SK-N-SH (cell line): Measurements from ENCODE around the gene NPFFR1. TPM values are rescaled to one million over a fixed set of nuclear protein-coding genes. Genes with fewer than 3 reads are reported as not detected.

Experiments
- CTCF ChIA-PET: fragments of 300-600, 350-600 bp; formaldehyde crosslinking; extraction: SDS; loops from one replicate; lab custom pipeline; 2021; lab: Yijun Ruan, JAX
- POLR2A ChIA-PET: fragments of 350-600 bp; sonication (Branson Sonifier 250); formaldehyde crosslinking; extraction: SDS; loops from one replicate; lab custom pipeline; 2020; ENCODE audit warnings: antibody characterized with exemption, inconsistent platforms; lab: Yijun Ruan, JAX
- DNase-seq: peaks from one replicate; pipeline ENCODE4 v3.0.0; 2012
- H2AFZ ChIP-seq: fragments of 200-600 bp; sonication (generic); 2 replicates; pipeline ENCODE4 v1.8.1; 2016; ENCODE audit warnings: antibody characterized with exemption, mild to moderate bottlenecking, low read depth
- H3F3A ChIP-seq: fragments of 200-600 bp; sonication (generic); replicated peaks from 2 replicates; pipeline ENCODE3; 2016; ENCODE audit warnings: antibody characterized with exemption, mild to moderate bottlenecking; ENCODE audit not compliant: insufficient read depth
- H3K27ac ChIP-seq, 2 experiments: fragments of 200-500 bp in 1 of 2; fragments of 200-600 bp in 1 of 2; sonication (Bioruptor generic) in 1 of 2; sonication (generic), shearing (Covaris generic) in 1 of 2; 2 replicates each; pipeline versions ENCODE4 v1.5.1 to v1.6.1; 2014 to 2016; ENCODE audit warnings: low read depth in 2 of 2, inconsistent platforms in 1 of 2, low read length in 1 of 2, mild to moderate bottlenecking in 1 of 2, mixed read lengths in 1 of 2
- H3K27me3 ChIP-seq: fragments of 200-600 bp; sonication (generic), shearing (Covaris generic); 2 replicates; pipeline ENCODE4 v1.6.1; 2016; ENCODE audit warnings: mixed run types; ENCODE audit not compliant: insufficient read depth
- H3K36me3 ChIP-seq, 2 experiments: fragments of 200-500 bp in 1 of 2; fragments of 200-600 bp in 1 of 2; sonication (Bioruptor generic) in 1 of 2; sonication (generic) in 1 of 2; replicated peaks in 1 of 2; 2 replicates each; pipeline versions ENCODE3 to v1.5.1; 2014 to 2016; ENCODE audit warnings: low read length in 1 of 2, mild to moderate bottlenecking in 1 of 2; ENCODE audit not compliant: insufficient read depth in 2 of 2, control insufficient read depth in 1 of 2
- H3K4me1 ChIP-seq, 2 experiments: fragments of 200-500 bp in 1 of 2; fragments of 200-600 bp in 1 of 2; sonication (Bioruptor generic) in 1 of 2; sonication (generic), shearing (Covaris generic) in 1 of 2; 2 replicates each; pipeline versions ENCODE4 v1.5.1 to v1.6.1; 2014 to 2016; ENCODE audit warnings: low read depth in 1 of 2, low read length in 1 of 2, mixed run types in 1 of 2; ENCODE audit not compliant: insufficient read depth in 2 of 2, control insufficient read depth in 1 of 2
- H3K4me2 ChIP-seq: fragments of 200-600 bp; sonication (generic), shearing (Covaris generic); 2 replicates; pipeline ENCODE4 v1.6.1; 2017; ENCODE audit warnings: mixed run types
- H3K4me3 ChIP-seq, 2 experiments: fragments of 200-500 bp in 1 of 2; fragments of 200-600 bp in 1 of 2; sonication (Bioruptor generic) in 1 of 2; sonication (generic), shearing (Covaris generic) in 1 of 2; 2 replicates each; pipeline versions ENCODE4 v1.5.1 to v1.8.1; 2014 to 2016; ENCODE audit warnings: low read depth in 2 of 2, inconsistent platforms in 1 of 2, low read length in 1 of 2, mild to moderate bottlenecking in 1 of 2, mixed read lengths in 1 of 2, moderate library complexity in 1 of 2
- H3K79me2 ChIP-seq: fragments of 200-600 bp; sonication (generic); 2 replicates; pipeline ENCODE4 v1.8.1; 2017; ENCODE audit warnings: mild to moderate bottlenecking; ENCODE audit not compliant: insufficient read depth
- H3K9ac ChIP-seq: fragments of 200-600 bp; sonication (generic); 2 replicates; pipeline ENCODE4 v1.6.1; 2017; ENCODE audit warnings: mixed run types
- H3K9me2 ChIP-seq: fragments of 200-600 bp; sonication (generic); 2 replicates; pipeline ENCODE4 v1.6.1; 2017; ENCODE audit warnings: mixed run types
- H3K9me3 ChIP-seq: fragments of 200-600 bp; sonication (generic); 2 replicates; pipeline ENCODE4 v1.6.1; 2017; ENCODE audit warnings: mixed run types, mild to moderate bottlenecking, moderate library complexity
- H4K20me1 ChIP-seq: fragments of 200-600 bp; sonication (generic); 2 replicates; pipeline ENCODE4 v1.6.1; 2017; ENCODE audit warnings: mild to moderate bottlenecking, mixed run types; ENCODE audit not compliant: insufficient read depth
- CHD2 ChIP-seq: fragments of 150-350 bp; IDR thresholded peaks from 2 replicates; pipeline ENCODE4 v1.6.1; 2018; ENCODE audit warnings: low read length; ENCODE audit not compliant: partially characterized antibody
- ELF1 ChIP-seq: IDR thresholded peaks from 2 replicates; pipeline ENCODE4 v1.4.0; 2012
- EP300 ChIP-seq, 2 experiments: IDR thresholded peaks; 2 replicates each; pipeline versions ENCODE4 v1.4.0 to v1.6.1; 2012; ENCODE audit warnings: borderline replicate concordance in 1 of 2, low read depth in 1 of 2, low read length in 1 of 2
- FOSL2 ChIP-seq: IDR thresholded peaks from 2 replicates; pipeline ENCODE4 v1.4.0; 2012; ENCODE audit warnings: low read depth, mild to moderate bottlenecking, moderate library complexity, borderline replicate concordance
- FOXM1 ChIP-seq: IDR thresholded peaks from 2 replicates; pipeline ENCODE4 v1.4.0; 2012; ENCODE audit warnings: low read depth, mild to moderate bottlenecking
- GABPA ChIP-seq: IDR thresholded peaks from 2 replicates; pipeline ENCODE4 v1.4.0; 2012; ENCODE audit warnings: low read depth, mild to moderate bottlenecking
- MXI1 ChIP-seq: IDR thresholded peaks from 2 replicates; pipeline ENCODE4 v1.6.1; 2012; ENCODE audit warnings: mild to moderate bottlenecking, low read depth, low read length, improper control_type of control experiment
- POLR2AphosphoS5 ChIP-seq: IDR thresholded peaks from 2 replicates; pipeline ENCODE4 v1.6.1; 2012; ENCODE audit warnings: low read depth, low read length
- RAD21 ChIP-seq: IDR thresholded peaks from 2 replicates; pipeline ENCODE4 v1.6.1; 2012; ENCODE audit warnings: mild to moderate bottlenecking, low read length
- RCOR1 ChIP-seq: fragments of 150-350 bp; IDR thresholded peaks from 2 replicates; pipeline ENCODE4 v1.6.1; 2017; ENCODE audit warnings: antibody characterized with exemption, low read length
- RXRA ChIP-seq: IDR thresholded peaks from 2 replicates; pipeline ENCODE4 v1.4.0; 2012; ENCODE audit warnings: low read depth, mild to moderate bottlenecking, borderline replicate concordance
- SIN3A ChIP-seq: IDR thresholded peaks from 2 replicates; pipeline ENCODE4 v1.6.1; 2012; ENCODE audit warnings: low read depth, mild to moderate bottlenecking, low read length, moderate library complexity, borderline replicate concordance
- SMC3 ChIP-seq: IDR thresholded peaks from 2 replicates; pipeline ENCODE4 v1.6.1; 2012; ENCODE audit warnings: low read depth, low read length, improper control_type of control experiment
- TCF12 ChIP-seq: IDR thresholded peaks from 2 replicates; pipeline ENCODE4 v1.4.0; 2012
- TEAD4 ChIP-seq: IDR thresholded peaks from 2 replicates; pipeline ENCODE4 v1.4.0; 2012; ENCODE audit warnings: mild to moderate bottlenecking, borderline replicate concordance; ENCODE audit not compliant: insufficient read depth
- WGBS: methylation state at CpG from one replicate; pipeline ENCODE4 v1.1.6; 2017; ENCODE audit warnings: low lambda C conversion rate; 5-methylcytosine and 5-hydroxymethylcytosine counted together
- polyA plus RNA-seq, 3 experiments: library from polyadenylated mRNA; depleted of rRNA; stranded (reverse); fragments of >200 nt; gene quantifications; 2 replicates each; pipeline ENCODE4 v1.2.3, GENCODE V29; 2012
- TF ChIP-seq, protein P1 (sequence below): IDR thresholded peaks from 2 replicates; pipeline ENCODE4 v1.4.0; 2012; ENCODE audit warnings: low read depth, borderline replicate concordance
- TF ChIP-seq, protein P2 (sequence below): fragments of 200-600 bp; sonication (generic); IDR thresholded peaks from 2 replicates; pipeline ENCODE4 v1.6.1; 2017; ENCODE audit warnings: antibody characterized with exemption, mild to moderate bottlenecking, moderate library complexity
- TF ChIP-seq, protein P3 (sequence below): fragments of 150-350 bp; IDR thresholded peaks from 2 replicates; pipeline ENCODE4 v1.6.1; 2016; ENCODE audit warnings: mild to moderate bottlenecking, low read depth, low read length
- TF ChIP-seq, protein P4 (sequence below): IDR thresholded peaks from 2 replicates; pipeline ENCODE4 v1.4.0; 2012; ENCODE audit warnings: low read depth, borderline replicate concordance

The NPFFR1 gene
- polyA plus RNA-seq, 1 of the 3 experiments (the other 2 are of a cell fraction), result not detected

DNA sequence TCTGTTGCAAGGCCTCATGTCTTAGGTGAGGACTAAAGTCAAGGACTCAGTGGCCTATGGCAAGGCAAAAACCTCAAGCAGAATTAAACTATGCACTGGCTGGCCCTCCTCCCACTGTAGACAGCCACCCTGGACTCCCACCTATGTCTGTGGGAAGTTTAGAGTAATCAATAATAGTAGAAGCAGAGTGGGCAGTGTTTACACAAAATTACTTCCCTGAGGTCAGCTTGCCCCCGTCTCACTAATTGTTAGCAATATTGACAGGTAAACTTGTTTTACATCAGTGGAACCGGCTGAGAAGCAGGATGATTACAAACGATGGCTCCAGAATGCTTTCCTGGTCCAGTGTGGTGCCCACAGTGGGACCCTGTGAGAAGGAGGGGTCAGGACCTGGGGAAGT, 27.9 kb upstream of the NPFFR1 start:
- Histone ChIP-seq H3K79me2 (no peaks in the 10 kb centered on the region), H3K27ac (no peak overlapping the region), H3F3A (no peaks in the 10 kb centered on the region), H3K27me3 (no peaks in the 10 kb centered on the region), H3K4me1 (0 out of 4 replicates have a peak, but pooled peaks cover 0 to 5% of the 10 kb centered on the region in 2 experiments), H3K9ac (no peak overlapping the region), H3K4me2 (no peak overlapping the region), H3K9me3 (no peaks in the 10 kb centered on the region), H4K20me1 (no peaks in the 10 kb centered on the region), H3K36me3 (no peaks in the 10 kb centered on the region), H3K4me3 (no peak overlapping the region), H2AFZ (no peak overlapping the region), H3K9me2 (no peaks in the 10 kb centered on the region)
- 90% methylated on average over 3 of the region's 3 CpGs for WGBS
- ChIA-PET POLR2A (no interaction called here), CTCF (no interaction called here)
- no peak for DNase-seq
- TF ChIP-seq CHD2 (no peak), SMC3 (no peak), RCOR1 (no peak), FOXM1 (no peak), TCF12 (no peak), GABPA (no peak), SIN3A (no peak), EP300 (IDR thresholded peaks at IDR 0.05; ENCODE audit: borderline replicate concordance in 1 of 2, low read depth in 1 of 2, low read length in 1 of 2) (no peak), ELF1 (no peak), RAD21 (no peak), MXI1 (no peak), POLR2AphosphoS5 (no peak), TEAD4 (no peak), RXRA (no peak), FOSL2 (no peak)
- TF ChIP-seq, protein P1, sequence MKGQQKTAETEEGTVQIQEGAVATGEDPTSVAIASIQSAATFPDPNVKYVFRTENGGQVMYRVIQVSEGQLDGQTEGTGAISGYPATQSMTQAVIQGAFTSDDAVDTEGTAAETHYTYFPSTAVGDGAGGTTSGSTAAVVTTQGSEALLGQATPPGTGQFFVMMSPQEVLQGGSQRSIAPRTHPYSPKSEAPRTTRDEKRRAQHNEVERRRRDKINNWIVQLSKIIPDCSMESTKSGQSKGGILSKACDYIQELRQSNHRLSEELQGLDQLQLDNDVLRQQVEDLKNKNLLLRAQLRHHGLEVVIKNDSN, result no peak
- TF ChIP-seq, protein P2, sequence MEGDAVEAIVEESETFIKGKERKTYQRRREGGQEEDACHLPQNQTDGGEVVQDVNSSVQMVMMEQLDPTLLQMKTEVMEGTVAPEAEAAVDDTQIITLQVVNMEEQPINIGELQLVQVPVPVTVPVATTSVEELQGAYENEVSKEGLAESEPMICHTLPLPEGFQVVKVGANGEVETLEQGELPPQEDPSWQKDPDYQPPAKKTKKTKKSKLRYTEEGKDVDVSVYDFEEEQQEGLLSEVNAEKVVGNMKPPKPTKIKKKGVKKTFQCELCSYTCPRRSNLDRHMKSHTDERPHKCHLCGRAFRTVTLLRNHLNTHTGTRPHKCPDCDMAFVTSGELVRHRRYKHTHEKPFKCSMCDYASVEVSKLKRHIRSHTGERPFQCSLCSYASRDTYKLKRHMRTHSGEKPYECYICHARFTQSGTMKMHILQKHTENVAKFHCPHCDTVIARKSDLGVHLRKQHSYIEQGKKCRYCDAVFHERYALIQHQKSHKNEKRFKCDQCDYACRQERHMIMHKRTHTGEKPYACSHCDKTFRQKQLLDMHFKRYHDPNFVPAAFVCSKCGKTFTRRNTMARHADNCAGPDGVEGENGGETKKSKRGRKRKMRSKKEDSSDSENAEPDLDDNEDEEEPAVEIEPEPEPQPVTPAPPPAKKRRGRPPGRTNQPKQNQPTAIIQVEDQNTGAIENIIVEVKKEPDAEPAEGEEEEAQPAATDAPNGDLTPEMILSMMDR, result no peak
- TF ChIP-seq, protein P3, sequence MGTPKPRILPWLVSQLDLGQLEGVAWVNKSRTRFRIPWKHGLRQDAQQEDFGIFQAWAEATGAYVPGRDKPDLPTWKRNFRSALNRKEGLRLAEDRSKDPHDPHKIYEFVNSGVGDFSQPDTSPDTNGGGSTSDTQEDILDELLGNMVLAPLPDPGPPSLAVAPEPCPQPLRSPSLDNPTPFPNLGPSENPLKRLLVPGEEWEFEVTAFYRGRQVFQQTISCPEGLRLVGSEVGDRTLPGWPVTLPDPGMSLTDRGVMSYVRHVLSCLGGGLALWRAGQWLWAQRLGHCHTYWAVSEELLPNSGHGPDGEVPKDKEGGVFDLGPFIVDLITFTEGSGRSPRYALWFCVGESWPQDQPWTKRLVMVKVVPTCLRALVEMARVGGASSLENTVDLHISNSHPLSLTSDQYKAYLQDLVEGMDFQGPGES, result no peak
- TF ChIP-seq, protein P4, sequence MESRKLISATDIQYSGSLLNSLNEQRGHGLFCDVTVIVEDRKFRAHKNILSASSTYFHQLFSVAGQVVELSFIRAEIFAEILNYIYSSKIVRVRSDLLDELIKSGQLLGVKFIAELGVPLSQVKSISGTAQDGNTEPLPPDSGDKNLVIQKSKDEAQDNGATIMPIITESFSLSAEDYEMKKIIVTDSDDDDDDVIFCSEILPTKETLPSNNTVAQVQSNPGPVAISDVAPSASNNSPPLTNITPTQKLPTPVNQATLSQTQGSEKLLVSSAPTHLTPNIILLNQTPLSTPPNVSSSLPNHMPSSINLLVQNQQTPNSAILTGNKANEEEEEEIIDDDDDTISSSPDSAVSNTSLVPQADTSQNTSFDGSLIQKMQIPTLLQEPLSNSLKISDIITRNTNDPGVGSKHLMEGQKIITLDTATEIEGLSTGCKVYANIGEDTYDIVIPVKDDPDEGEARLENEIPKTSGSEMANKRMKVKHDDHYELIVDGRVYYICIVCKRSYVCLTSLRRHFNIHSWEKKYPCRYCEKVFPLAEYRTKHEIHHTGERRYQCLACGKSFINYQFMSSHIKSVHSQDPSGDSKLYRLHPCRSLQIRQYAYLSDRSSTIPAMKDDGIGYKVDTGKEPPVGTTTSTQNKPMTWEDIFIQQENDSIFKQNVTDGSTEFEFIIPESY, result no peak
